ENCODE measurements around the gene CAT. TPM values are rescaled to one million over a fixed set of nuclear protein-coding genes. Genes with fewer than 3 reads are reported as not detected.

CAT gene
- total RNA-seq, 1 experiment from 2014 or later: 65.9 TPM

- Histone ChIP-seq H3K27ac (ENCODE audit: low read length) (no peak overlapping the region), H3K4me3 (ENCODE audit: low read depth in 2 of 2, low read length in 2 of 2) (no peak overlapping the region), H3K36me3 (ENCODE audit: control insufficient read depth, insufficient read depth, low read length) (no peaks in the 10 kb centered on the region; the same call in 1 of the 2 replicates), H3K9me3 (ENCODE audit: control insufficient read depth, insufficient read depth, low read depth, low read length) (no peaks in the 10 kb centered on the region), H3K4me1 (ENCODE audit: control insufficient read depth, insufficient read depth, low read length) (no peaks in the 10 kb centered on the region), H3K27me3 (ENCODE audit: control insufficient read depth, insufficient read depth, low read length) (no peaks in the 10 kb centered on the region)
- TF ChIP-seq SIN3A (IDR thresholded peaks at IDR 0.05; ENCODE audit: borderline replicate concordance, insufficient read depth, low read depth, low read length): no peak
- TF ChIP-seq TCF7L2 (IDR thresholded peaks at IDR 0.05; ENCODE audit: low read depth, low read length): no peak
- TF ChIP-seq, protein P1, sequence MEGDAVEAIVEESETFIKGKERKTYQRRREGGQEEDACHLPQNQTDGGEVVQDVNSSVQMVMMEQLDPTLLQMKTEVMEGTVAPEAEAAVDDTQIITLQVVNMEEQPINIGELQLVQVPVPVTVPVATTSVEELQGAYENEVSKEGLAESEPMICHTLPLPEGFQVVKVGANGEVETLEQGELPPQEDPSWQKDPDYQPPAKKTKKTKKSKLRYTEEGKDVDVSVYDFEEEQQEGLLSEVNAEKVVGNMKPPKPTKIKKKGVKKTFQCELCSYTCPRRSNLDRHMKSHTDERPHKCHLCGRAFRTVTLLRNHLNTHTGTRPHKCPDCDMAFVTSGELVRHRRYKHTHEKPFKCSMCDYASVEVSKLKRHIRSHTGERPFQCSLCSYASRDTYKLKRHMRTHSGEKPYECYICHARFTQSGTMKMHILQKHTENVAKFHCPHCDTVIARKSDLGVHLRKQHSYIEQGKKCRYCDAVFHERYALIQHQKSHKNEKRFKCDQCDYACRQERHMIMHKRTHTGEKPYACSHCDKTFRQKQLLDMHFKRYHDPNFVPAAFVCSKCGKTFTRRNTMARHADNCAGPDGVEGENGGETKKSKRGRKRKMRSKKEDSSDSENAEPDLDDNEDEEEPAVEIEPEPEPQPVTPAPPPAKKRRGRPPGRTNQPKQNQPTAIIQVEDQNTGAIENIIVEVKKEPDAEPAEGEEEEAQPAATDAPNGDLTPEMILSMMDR (IDR thresholded peaks at IDR 0.05): no peak
- TF ChIP-seq REST (IDR thresholded peaks at IDR 0.05; ENCODE audit: insufficient read depth in 1 of 2, low read depth in 2 of 2, low read length in 1 of 2): no peak
- no peak for TF ChIP-seq POLR2AphosphoS5 (IDR thresholded peaks at IDR 0.05; ENCODE audit: low read depth, low read length)
- ATAC-seq (no peak), DNase-seq (ENCODE audit: low read depth, low spot score) (no peak)
- in situ Hi-C loops (cut with HindIII; ENCODE audit: low pct_unique_long_range_greater_than_20kb, low sequenced_read_pairs) (no loop called here), intact Hi-C loops (cut with micrococcal nuclease; ENCODE audit: unreplicated experiment) (no loop called here)
- ChIA-PET CTCF (no interaction called here), POLR2A (no interaction called here)
- no TSS peak for BruUV-seq (replicated peaks)
Measured at GRCh38 chr11:34433899-34434298, 4.8 kb upstream of the CAT start.

DNA sequence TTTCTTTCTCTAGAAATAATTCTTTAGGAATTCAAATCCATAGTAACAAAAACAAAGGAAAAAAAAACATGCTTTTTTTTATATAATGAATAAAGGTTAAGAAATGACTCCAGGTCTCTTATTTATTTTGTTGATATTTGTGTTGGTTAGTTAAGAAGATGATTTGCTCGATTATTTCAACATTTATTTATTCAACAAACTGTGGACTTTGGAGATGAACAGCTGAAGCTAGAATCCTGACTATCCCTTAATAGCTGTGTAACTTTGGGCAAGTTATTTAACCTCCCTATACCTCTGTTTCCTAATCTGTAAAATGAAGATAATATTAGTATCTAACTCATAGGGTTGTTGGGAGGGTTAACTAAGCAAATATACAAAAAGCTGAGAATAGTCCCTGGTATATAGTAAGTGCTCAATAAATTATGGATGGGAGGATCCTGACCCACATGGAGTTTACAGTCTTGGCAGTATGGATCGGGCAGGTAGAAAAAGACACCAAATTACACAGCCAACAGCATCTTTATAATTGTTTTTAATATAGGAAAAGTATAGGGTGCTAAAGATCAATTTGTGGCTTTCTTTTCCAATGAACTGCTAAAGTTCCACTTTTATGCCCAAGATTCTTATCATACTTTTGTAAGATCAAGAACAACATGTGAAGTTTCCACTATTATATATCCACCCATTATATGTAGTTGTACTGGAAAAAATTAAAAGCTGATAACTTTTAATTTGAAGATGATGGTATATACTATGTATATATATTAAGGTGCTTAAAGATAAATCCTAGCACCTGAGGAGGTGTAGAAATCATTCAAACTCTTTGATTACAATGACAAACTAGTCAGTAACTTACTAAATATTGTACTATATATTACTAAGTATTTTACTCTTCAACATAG lies 1.3 kb upstream of the CAT start:
- H3K36me3 ChIP-seq (ENCODE audit: control insufficient read depth, insufficient read depth, low read length): no peaks in the 10 kb centered on the region; the same call in 1 of the 2 replicates
- peak overlapping the region; percentile 92 to 96 for H3K4me3 ChIP-seq (ENCODE audit: low read depth in 2 of 2, low read length in 2 of 2)
- no peak for DNase-seq (ENCODE audit: low read depth, low spot score)
- no peaks in the 10 kb centered on the region; the same call in 1 of the 2 replicates for H3K9me3 ChIP-seq (ENCODE audit: control insufficient read depth, insufficient read depth, low read depth, low read length)
- POLR2A ChIA-PET: interaction anchor here (0.6 kb wide), 2 partner anchors 13 to 424 kb away, joined by 4 to 5 read pairs; no protein-coding TSS in a partner anchor
- peaks cover 5% of the 10 kb centered on the region for H3K4me1 ChIP-seq (ENCODE audit: control insufficient read depth, insufficient read depth, low read length)
- CTCF ChIA-PET: interaction anchor here (0.6 kb wide), 1 partner anchor 8 kb away, joined by 7 read pairs; no protein-coding TSS in a partner anchor
- TF ChIP-seq REST (IDR thresholded peaks at IDR 0.05; ENCODE audit: insufficient read depth in 1 of 2, low read depth in 2 of 2, low read length in 1 of 2) (no peak), TCF7L2 (IDR thresholded peaks at IDR 0.05; ENCODE audit: low read depth, low read length) (no peak), POLR2AphosphoS5 (IDR thresholded peaks at IDR 0.05; ENCODE audit: low read depth, low read length) (no peak), SIN3A (IDR thresholded peaks at IDR 0.05; ENCODE audit: borderline replicate concordance, insufficient read depth, low read depth, low read length) (no peak)
- TF ChIP-seq, protein P1 (IDR thresholded peaks at IDR 0.05): no peak
- in situ Hi-C loops (cut with HindIII; ENCODE audit: low pct_unique_long_range_greater_than_20kb, low sequenced_read_pairs) (no loop called here), intact Hi-C loops (cut with micrococcal nuclease; ENCODE audit: unreplicated experiment) (no loop called here)
- ATAC-seq: no peak
- peak overlapping the region; percentile 95 for H3K27ac ChIP-seq (ENCODE audit: low read length)
- no peaks in the 10 kb centered on the region for H3K27me3 ChIP-seq (ENCODE audit: control insufficient read depth, insufficient read depth, low read length)
- TSS peak; percentile 95 for BruUV-seq (replicated peaks)
